Forelimb muscle (tissue), 1 donor: Measurements from ENCODE around the gene ORM1. TPM values are rescaled to one million over a fixed set of nuclear protein-coding genes. Genes with fewer than 3 reads are reported as not detected.

Experiments
- DNase-seq: peaks from one replicate; pipeline ENCODE4 v3.0.0-alpha.2; 2013; ENCODE audit warnings: low read depth
- polyA plus RNA-seq: library from polyadenylated mRNA; unstranded; fragments of 120-200 nt; gene quantifications from one replicate; pipeline ENCODE4 v1.2.1, GENCODE V29; 2013; ENCODE audit not compliant: insufficient read length

Gene ORM1
- polyA plus RNA-seq, 1 donor: 0.58 TPM

DNA sequence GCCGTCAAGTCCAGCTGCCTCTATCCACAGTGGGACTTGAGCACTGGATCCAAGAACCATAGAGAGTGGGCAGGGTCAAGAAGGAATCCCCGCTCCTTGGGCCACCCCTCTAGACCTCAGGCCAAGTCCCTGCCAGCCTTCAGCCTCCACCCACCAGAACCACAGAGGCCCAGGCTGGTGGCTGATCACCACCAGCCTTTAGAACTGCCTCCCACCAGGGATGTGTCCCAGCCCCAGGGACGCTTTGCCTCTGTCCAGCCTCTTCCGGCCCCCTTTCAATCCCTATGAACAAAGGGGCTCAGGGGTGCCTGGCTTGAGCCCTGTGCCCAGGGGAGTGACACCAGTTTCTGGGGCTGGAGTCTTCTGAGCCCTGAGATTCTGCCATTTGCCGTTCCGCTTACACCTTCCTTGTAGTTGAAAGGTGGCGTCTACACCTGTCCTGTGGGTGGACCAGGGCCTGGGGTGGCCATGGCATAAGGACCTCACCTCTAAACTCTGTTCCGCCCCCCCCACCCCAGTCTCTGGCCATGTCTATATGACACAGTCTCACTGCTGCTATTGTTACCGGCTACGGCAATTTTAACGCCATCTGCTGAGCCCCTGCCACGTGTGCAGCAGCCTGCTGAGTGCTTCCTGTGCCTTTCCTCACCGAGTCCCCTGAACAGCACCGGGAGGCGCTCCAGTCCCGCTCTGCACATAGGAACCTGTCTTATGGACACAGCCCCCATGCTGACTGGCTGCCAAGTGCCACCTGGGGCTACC, 35.7 kb upstream of the ORM1 start:
- no peak for DNase-seq

DNA sequence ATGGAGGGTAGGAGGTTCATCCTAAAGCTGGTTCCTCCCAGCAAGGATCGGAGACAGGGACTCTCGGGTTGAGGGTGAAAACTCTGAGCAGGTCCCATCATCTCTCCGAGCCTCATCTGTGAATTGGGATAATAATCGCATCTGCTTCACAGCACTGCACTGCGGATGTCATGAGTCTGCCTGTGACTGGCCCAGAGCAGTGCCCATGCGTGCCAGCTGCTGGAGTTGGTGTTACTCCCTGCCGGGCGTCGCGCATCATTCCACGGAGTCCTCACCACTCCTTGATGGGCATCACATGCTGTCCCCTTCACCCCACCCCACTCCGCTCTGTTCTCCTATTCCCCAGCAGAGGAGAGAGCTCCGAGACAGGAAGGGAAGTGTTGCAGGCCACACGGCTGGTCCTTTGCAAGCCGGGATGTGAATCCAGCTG, 35.1 kb upstream of the ORM1 start:
- DNase-seq: no peak

DNA sequence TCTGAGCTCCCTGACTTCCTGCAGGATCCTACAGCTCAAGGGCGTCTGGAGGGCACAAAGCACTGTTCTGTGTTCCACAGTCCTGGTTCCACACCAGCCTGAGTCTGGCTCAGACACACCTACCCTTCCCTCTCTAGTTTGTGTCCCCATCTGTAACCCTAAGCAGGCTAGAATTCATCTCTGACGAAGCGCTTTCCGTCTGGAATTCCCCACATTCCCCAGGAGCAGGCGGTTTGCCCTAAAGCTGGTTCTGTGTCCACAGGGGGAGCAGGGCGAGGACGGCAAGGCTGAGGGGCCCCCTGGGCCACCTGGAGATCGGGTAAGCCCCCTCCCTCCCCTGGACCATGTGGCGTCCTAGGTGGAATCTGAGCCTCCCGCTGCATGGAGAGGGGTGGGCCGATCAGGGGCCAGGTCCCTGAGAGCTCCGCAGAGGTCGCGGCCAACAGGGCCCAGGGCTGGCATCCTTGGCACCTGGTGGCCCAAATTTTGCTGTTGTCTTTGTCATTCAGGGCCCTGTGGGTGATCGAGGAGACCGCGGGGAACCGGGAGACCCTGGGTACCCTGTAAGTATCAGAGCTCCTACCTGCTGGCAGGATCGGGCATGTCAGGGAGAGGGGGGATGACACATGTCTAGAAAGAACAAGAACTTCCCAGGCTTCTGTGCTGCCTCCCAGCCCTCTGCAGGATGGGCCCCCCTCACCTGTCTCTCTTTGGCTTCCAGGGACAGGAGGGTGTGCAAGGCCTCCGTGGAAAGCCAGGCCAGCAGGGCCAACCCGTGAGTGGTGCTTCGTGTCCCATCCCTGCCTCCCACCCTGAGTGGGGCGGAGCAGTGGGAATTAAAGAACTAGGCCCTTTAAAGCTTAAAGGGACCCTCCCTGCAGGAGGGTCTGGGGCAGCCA, 34.5 kb upstream of the ORM1 start:
- no peak for DNase-seq

DNA sequence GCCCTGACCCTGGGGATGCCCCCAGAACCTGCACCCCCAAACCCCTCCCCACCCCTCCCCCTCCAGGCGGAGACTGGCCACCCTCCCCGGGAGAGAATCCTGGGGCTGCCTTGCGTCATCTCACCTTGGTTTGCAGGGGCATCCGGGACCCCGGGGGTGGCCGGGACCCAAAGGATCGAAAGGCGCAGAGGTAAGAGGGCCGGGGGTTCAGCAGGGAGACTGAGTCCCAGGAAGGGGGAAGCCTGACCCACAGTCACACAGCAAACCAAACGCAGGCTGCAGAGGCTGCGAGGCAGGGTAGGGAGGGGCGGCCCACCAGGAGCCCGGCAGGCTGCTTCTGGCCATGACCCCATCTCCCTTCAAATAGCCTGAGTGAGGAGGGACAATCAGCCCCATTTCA, 33.8 kb upstream of the ORM1 start:
- DNase-seq: no peak

DNA sequence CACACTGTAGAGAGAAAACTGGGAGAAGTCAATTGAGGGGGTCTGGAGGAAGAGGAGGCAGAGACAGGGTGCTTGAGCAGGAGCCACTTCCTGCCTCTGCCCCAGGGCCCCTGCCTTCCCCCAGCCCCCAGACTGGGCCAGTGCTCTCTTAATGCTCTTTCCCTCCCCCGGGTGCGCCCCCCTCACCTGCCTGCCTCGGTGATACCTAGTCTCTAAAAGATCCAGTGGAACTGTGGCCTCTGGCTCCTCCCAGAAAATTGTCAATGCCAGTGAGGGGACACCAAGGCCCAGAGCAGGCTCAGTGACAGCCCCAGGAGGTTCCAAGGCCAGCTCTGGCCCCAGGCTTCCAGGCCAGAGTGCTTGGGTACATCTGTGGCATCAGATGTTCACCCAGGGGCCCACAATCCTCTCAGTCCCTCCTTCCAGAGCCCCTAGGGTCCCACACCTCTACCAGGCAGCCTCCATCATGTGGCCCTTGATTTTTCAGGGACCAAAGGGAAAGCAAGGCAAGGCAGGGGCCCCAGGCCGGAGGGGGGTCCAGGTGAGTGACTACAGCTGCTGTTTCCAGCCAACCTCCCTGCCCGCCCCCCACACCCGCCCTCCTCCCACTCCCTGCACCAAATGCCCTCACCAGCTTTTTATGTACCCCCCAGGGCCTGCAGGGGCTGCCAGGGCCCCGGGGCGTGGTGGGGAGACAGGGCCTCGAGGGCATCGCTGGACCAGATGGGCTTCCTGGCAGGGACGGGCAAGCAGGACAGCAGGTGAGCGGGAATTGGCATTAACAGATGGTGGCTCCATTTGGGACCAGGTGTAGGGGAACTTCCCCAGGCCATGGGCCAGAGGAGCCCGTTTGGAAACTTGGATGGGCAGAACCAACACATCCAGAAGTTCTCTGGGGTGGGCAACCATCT, 33.1 kb upstream of the ORM1 start:
- DNase-seq: no peak

DNA sequence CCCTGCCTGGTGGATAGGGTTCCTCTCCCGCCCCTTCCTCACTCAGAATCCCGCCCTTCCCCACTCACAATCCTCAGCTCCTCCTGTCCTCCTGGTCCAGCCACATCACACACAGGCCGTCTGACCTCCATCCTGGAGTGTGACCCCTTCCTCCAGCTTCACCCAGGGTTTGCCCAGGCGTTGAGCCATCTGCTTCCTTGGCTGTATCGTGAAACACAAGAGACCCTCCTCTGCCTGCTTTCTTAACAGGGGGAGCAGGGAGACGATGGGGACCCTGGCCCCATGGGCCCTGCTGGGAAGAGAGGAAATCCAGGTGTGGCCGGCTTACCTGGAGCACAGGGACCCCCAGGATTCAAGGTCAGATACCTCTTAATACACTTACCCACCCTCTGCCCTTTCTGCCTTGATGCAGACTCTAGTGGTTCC, 32.3 kb upstream of the ORM1 start:
- DNase-seq: no peak

DNA sequence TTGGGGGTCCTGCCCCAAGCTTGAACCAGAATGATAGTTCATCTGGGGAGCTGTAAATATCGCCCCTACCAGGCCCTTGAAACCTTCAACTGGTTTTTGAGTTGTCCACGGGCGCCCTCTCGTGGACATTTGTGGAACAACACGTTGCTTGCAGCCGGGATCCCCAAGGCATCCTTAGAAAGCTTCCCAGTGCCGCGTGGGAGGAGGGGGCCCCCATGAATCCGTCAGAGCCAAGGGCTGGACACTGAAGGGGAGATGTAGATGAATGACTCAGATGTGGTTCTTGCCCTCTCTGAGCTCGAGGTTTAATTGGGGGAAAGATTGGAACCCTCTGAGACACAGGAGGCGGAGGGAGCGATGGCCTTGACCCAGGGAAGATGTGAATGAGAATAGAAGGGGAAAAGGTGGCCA, 31.8 kb upstream of the ORM1 start:
- no peak for DNase-seq

DNA sequence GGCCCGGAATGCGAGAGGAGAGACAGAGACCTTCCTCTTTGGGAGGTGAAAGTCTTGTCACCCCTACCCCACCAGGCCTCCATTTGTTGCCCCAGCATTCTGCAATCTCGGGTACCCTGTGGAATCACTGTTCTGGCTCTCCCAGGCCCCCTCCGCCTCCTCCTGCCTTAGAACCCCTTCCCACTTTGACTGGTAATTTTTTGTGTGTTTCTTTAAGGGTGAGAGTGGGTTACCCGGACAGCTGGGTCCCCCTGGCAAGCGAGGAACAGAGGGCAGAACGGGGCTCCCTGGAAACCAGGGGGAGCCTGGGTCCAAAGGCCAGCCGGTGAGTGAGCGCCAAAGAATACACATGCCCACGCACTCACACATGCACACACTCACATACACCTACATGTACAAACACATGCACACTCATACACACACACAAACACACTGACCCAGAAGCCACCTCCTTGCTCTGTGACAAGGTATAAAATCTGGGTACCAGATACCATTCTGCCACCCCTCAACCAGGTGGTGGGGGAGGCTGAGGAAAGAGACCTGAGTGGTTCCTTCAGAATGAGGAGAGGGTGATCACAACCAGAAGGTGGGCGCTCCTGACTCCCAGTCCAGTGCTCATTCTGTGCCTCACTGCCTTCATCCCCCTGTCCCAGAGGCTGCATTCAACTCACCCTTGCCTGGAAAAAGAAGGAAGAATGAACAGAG, 30.9 kb upstream of the ORM1 start:
- no peak for DNase-seq

DNA sequence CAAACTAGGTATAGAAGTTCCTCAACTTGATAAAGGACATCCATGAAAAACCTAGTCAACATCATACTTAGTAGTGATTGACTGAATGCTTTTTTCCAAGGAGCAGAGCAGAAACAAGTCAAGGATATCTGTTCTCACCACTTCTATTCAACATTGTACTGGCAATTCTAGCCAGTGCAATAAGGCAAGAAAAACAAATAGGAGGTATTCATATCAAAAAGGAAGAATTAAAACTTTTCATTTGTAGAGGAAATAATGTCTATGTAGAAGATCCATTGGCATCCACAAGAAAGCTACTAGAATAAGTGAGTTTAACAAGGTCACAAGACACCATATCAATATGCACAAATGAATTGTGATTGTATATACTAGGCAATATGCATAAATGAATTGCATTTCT, 28.2 kb upstream of the ORM1 start:
- no peak for DNase-seq

DNA sequence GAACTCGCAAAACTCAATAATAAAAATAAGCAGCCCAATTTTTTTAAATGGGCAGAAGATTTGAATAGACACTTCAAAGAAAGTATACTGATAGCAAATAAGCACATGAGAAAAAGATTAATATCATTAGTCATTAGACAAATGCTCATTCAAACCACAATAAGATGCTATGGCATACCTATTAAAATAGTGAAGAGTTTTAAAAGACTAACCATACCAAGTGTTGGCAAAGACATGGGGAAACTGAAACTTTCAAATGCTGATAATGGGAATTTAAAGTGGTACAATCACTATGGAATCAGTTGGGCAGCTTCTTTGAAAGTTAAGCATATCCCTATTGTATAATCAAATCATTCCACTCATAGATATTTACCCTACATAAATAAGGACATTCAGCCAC, 26.6 kb upstream of the ORM1 start:
- DNase-seq: no peak

DNA sequence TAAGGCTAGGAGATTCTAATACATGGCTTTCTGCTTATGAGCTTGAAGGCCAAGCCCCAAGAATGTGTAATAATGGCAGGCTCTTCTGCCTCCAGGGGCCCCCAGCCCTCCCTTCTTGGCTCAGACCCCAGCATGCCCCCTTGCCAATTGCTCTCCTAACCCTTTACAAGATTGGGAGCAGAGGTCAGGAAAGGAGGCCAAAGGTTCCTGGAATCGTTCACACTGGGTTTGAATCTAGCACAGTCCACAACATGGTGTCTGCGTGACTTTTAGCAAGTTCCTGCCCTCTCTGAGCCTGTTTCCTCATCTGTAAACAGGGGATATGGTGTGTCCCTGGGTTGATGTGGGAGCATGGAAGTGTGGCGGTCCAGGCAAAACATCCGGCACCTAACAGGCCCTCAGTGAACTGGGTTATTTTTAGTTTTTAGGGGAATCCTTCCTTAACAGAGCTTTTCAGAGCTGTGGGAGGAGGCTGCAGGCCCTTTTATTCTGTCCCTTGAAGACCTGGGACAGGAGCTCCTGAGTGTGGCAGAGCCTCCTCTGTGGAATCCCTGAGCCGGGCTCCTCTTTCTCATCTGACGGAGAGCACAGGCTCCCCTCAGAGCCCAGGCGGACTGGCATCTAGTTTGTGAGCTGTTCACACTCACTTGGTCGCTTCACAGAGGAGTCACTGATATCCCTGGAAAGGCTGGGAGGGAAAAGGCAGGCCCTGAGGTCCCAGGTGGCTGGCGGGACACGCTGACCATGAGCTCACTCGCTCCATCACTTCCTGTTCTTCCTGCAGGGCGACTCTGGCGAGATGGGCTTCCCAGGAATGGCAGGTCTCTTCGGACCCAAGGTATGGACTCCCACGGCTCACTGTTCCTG, 23.4 kb upstream of the ORM1 start:
- DNase-seq: no peak

DNA sequence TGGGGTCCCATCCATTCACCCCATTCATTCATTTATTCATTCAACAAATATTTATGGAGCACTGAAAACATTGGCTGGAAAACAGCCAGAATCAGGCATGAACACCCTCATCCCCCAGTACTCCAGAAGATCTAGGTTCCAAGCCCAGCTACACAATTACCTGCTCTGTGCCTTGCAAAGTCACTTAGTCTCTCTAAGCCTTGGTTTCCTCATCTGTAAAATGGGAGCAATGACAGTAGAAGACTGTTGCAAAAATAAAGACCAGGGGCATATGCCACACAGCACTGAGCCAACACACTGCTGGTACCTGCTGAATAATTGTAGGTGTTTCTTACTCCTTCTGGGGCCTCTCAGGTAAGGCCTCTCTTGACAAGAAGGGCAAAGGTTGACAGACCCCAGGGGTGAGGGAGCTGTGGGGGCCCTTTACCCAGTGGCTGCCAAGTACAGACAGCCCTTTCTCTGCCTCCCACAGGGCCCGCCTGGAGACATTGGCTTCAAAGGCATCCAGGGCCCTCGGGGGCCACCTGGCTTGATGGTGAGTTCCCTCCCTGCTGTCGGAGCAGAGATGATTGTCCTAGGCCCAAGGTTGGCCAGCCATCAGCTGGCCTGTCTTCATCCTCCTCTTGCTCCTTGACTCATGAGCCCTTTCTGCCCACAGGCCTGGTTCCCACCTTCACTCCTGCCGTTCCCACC, 22.6 kb upstream of the ORM1 start:
- DNase-seq: no peak

DNA sequence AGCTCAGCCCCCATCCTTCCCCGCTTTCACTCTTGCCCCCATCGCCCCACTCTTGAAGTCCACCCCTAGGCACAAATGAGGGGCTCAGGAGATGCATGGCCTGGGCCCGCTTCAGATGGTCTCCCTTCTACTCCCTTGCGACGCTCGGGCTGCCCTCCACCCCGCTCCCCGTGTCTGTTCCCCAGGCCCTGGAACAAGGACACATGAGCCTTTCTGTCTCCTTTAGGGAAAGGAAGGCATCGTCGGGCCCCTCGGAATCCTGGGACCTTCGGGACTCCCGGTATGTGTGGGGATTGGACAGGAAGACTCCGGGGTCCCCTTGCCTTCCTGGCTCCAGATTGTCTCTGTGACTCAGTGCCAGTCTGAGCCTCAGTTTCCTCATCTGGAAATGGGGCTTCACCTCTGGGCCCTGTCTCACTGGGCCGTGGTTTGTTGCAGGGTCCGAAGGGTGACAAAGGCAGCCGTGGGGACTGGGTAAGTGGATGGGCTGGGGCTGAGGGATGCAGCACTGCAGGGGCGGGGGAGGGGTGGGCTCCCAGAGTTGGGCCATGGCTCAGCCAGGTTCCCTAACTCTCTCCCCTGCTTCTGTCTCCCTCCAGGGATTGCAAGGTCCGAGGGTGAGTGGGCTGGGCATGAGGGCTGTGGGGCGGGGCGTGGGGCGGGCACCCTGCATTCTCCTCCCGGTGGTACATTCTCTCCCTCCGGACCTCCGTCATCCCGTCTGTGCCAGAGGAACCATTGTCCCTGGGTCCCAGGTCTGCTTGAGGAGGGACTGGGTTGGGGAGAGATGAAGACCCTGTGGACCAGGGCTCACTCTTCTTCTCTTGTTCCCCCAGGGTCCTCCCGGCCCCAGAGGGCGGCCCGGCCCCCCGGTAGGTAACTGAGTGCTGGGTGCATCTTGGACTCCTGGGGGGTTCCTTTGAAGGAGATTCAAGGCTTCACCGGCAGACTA, 21.8 kb upstream of the ORM1 start:
- no peak for DNase-seq

DNA sequence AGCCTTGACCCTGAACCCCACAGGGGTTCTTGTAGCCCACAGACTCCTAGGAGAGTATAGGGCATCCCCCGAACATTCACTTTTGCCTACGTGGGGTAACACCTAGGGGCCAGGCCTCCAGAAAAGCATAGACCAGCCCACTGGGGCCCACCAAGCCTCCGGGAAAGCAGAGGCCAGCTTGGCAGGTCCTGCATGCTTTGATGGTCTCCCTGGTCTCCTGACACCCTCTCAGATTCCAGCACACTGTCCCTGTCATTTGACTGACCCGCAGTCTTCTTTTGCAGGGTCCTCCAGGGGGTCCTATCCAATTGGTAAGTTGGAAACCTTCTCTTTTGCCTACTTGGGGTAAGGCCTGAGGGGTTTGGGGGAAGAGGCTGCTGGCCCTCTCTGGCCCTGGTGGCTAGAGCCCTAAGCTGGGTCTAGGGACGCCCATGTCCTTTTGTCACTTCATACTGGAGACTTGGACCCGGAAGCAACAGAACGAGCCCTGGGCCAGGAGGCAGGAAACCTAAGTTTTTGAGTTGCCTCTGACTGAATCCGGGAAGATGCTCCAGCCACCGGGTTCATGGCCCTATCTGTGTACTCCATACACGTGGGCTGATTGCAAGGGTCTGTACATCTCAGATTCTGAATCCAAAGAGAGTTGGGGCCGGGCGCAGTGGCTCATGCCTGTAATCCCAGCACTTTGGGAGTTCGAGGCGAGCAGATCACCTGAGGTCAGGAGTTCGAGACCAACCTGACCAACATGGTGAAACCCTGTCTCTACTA, 20.9 kb upstream of the ORM1 start:
- no peak for DNase-seq

DNA sequence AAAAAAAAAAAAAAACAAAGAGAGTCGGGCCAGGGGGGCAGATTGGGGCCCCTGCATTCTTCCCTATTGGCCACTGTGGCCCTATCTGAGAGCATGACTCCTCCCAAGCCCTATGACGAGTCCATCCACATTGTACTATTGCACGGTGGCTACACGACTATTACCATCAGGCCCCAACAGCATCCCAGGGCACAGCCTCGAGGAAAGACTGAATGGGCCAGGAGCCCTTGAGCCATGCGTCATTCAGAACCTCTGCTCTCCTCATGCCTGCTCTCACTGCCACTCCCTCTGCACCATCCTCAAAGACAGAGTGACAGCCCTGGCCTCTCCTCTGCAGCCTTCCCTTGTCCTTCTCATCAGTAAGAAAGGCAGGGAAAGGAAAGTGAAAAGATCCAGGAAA, 20.2 kb upstream of the ORM1 start:
- DNase-seq: no peak

DNA sequence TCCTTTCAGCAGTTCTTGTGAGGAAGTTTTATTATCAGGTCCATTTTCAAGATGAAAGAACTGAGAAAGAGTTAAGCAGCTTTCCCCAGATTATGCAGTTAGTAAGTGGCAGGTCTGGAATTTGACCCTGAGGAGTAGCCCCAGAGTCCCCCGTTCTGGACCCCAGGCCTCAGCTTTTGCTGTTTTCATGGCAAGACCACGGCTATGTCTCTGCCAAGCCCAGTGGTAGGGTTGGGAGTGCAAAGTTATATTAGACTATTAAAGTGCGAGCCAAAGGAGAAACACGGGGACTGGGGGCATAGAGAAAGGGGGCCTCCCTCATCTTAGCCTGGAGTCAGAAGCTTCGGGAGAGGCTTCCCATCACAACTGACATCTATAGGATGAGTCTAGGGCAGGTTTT, 19.3 kb upstream of the ORM1 start:
- no peak for DNase-seq

DNA sequence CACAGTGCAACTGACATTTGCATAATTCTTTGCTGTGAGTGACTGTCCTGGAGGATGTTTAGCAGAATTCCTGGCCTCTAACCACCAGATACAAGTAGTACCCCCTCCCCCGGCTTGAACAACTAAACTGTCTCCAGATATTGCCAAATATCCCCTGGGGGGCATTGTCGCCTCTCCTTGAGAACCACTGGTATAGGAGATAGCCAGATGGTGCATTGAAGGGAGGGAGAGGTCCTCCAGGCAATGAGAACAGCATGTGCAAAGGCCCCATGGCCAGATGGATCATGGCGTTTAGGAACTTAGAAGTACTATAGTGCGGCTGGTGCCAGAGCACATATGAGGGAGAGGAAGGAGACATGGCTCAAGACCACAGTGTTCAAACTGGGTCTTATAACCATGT, 18.9 kb upstream of the ORM1 start:
- no peak for DNase-seq
